ENCODE results near the gene CYFIP2. TPM values are rescaled to one million over a fixed set of nuclear protein-coding genes. Genes with fewer than 3 reads are reported as not detected.
A peak's percentile ranks its signal among the peaks of the same experiment; 100 is the strongest.

The CYFIP2 gene
- total RNA-seq, 2 experiments from 2014 or later: 271 to 287 TPM

GRCh38 chr5:157366741-157367674 lies 101.1 kb downstream of the CYFIP2 start:
- ChIA-PET CTCF (no interaction called here), POLR2A (interaction anchor here (0.6 kb wide), 1 partner anchor 418 kb away, joined by 3 read pairs; no protein-coding TSS in a partner anchor)
- no peaks in the 10 kb centered on the region for H3K9me3 Mint-ChIP-seq
- peaks cover 94% of the 10 kb centered on the region for H3K36me3 Mint-ChIP-seq (ENCODE audit: low read depth)
- intact Hi-C loops (cut with DNase I, micrococcal nuclease): loop anchor here (2.0 to 5.0 kb wide), 2 partner anchors 35 to 352 kb away; no protein-coding TSS in a partner anchor
- H3K27me3 Mint-ChIP-seq: no peaks in the 10 kb centered on the region
- no peaks in the 10 kb centered on the region for H3K9me3 ChIP-seq (ENCODE audit: control insufficient read depth in 1 of 2, insufficient read depth in 1 of 2, low read length in 2 of 2)
- peaks cover 17% of the 10 kb centered on the region for H3K4me1 Mint-ChIP-seq (ENCODE audit: low read depth)
- no peak overlapping the region for H3K4me3 ChIP-seq (ENCODE audit: low read length)
- H3K36me3 ChIP-seq (ENCODE audit: insufficient read depth, low read length): peaks cover 97% of the 10 kb centered on the region
- peak overlapping the region; percentile 63 for H3K27ac Mint-ChIP-seq
- H3K27ac ChIP-seq (ENCODE audit: low read depth in 1 of 2, low read length in 2 of 2): no peak overlapping the region
- H3K27me3 ChIP-seq (ENCODE audit: control insufficient read depth in 1 of 2, insufficient read depth in 2 of 2, low read length in 2 of 2): no peaks in the 10 kb centered on the region
- no peak for DNase-seq
- no peaks in the 10 kb centered on the region for H3K4me1 ChIP-seq (ENCODE audit: insufficient read depth, low read length)
- ATAC-seq (ENCODE audit: poor library complexity): no peak
- TF ChIP-seq CTCF (IDR thresholded peaks at IDR 0.05): no peak
- H3K4me3 Mint-ChIP-seq: no peak overlapping the region

GRCh38 chr5:157369507-157369906 lies 103.6 kb downstream of the CYFIP2 start:
- intact Hi-C loops (cut with DNase I, micrococcal nuclease): loop anchor here in 1 of 2 experiments (5.0 kb wide), 1 partner anchor 37 kb away; no protein-coding TSS in a partner anchor
- Mint-ChIP-seq H3K4me1 (ENCODE audit: low read depth) (peaks cover 9% of the 10 kb centered on the region), H3K4me3 (no peak overlapping the region), H3K27ac (peak overlapping the region; percentile 73), H3K36me3 (ENCODE audit: low read depth) (peaks cover 94% of the 10 kb centered on the region), H3K27me3 (no peaks in the 10 kb centered on the region), H3K9me3 (no peaks in the 10 kb centered on the region)
- DNase-seq (no peak), ATAC-seq (ENCODE audit: poor library complexity) (no peak)
- Histone ChIP-seq H3K27ac (ENCODE audit: low read depth in 1 of 2, low read length in 2 of 2) (no peak overlapping the region), H3K27me3 (ENCODE audit: control insufficient read depth in 1 of 2, insufficient read depth in 2 of 2, low read length in 2 of 2) (no peaks in the 10 kb centered on the region), H3K4me3 (ENCODE audit: low read length) (no peak overlapping the region), H3K36me3 (ENCODE audit: insufficient read depth, low read length) (peaks cover 97% of the 10 kb centered on the region), H3K4me1 (ENCODE audit: insufficient read depth, low read length) (no peaks in the 10 kb centered on the region), H3K9me3 (ENCODE audit: control insufficient read depth in 1 of 2, insufficient read depth in 1 of 2, low read length in 2 of 2) (no peaks in the 10 kb centered on the region)
- POLR2A ChIA-PET: no interaction called here
- CTCF ChIA-PET: no interaction called here
- no peak for TF ChIP-seq CTCF (IDR thresholded peaks at IDR 0.05)

GRCh38 chr5:157370967-157371366 lies 105.0 kb downstream of the CYFIP2 start:
- Mint-ChIP-seq H3K36me3 (ENCODE audit: low read depth) (peaks cover 94% of the 10 kb centered on the region), H3K9me3 (no peaks in the 10 kb centered on the region), H3K27me3 (no peaks in the 10 kb centered on the region), H3K27ac (peak overlapping the region; percentile 24), H3K4me3 (no peak overlapping the region), H3K4me1 (ENCODE audit: low read depth) (peaks cover 9% of the 10 kb centered on the region)
- no peaks in the 10 kb centered on the region for H3K27me3 ChIP-seq (ENCODE audit: control insufficient read depth in 1 of 2, insufficient read depth in 2 of 2, low read length in 2 of 2)
- H3K4me1 ChIP-seq (ENCODE audit: insufficient read depth, low read length): no peaks in the 10 kb centered on the region
- TF ChIP-seq CTCF (IDR thresholded peaks at IDR 0.05): no peak
- POLR2A ChIA-PET: no interaction called here
- DNase-seq (no peak), ATAC-seq (ENCODE audit: poor library complexity) (no peak)
- no peaks in the 10 kb centered on the region for H3K9me3 ChIP-seq (ENCODE audit: control insufficient read depth in 1 of 2, insufficient read depth in 1 of 2, low read length in 2 of 2)
- intact Hi-C loops (cut with DNase I, micrococcal nuclease): no loop called here
- peaks cover 97% of the 10 kb centered on the region for H3K36me3 ChIP-seq (ENCODE audit: insufficient read depth, low read length)
- H3K27ac ChIP-seq (ENCODE audit: low read depth in 1 of 2, low read length in 2 of 2): no peak overlapping the region
- no peak overlapping the region for H3K4me3 ChIP-seq (ENCODE audit: low read length)
- CTCF ChIA-PET: no interaction called here

Measured in CD4-positive, alpha-beta T cell (primary cell).